ENCODE measurements around the gene MICAL3.

- no peak for TF ChIP-seq CTCF (IDR thresholded peaks at IDR 0.05; ENCODE audit: low read length)
- TF ChIP-seq EZH2phosphoT487 (IDR thresholded peaks at IDR 0.05; ENCODE audit: low read length) = no peak
- no peak for TF ChIP-seq EZH2 (optimal IDR thresholded peaks at IDR 0.05; ENCODE audit: low read depth, low read length)
Observed at GRCh38 chr22:17749605-17750395, 274.6 kb downstream of the MICAL3 start.

Data from MM.1S (cell line).